MM.1S (cell line): ENCODE data around the gene CHCHD6.

Experiments used
- DNase-seq: peaks from one replicate; pipeline ENCODE4 v3.0.0-alpha.2; 2015
- H2AFZ ChIP-seq: fragments of 300-600 bp; sonication (generic); 2 replicates; pipeline ENCODE4 v1.6.0; 2016; ENCODE audit warnings: antibody characterized with exemption, low read length
- H3F3A ChIP-seq: fragments of 300-600 bp; sonication (generic); 2 replicates; pipeline ENCODE4 v1.6.1; 2016; ENCODE audit warnings: mild to moderate bottlenecking, antibody characterized with exemption, low read length, moderate library complexity, mixed read lengths; ENCODE audit not compliant: insufficient read depth
- H3K27ac ChIP-seq: fragments of 300-600 bp; sonication (generic); 2 replicates; pipeline ENCODE4 v1.5.1; 2016; ENCODE audit warnings: mild to moderate bottlenecking, low read length
- H3K27me3 ChIP-seq: fragments of 300-600 bp; sonication (generic); replicated peaks from 2 replicates; pipeline ENCODE4 v1.6.0; 2016; ENCODE audit warnings: low read length; ENCODE audit not compliant: insufficient read depth
- H3K36me3 ChIP-seq: fragments of 300-600 bp; sonication (generic); replicated peaks from 2 replicates; pipeline ENCODE4 v1.6.1; 2016; ENCODE audit warnings: mild to moderate bottlenecking, low read length, mixed read lengths; ENCODE audit not compliant: insufficient read depth
- H3K4me1 ChIP-seq: fragments of 300-600 bp; sonication (generic); 2 replicates; pipeline ENCODE4 v1.6.1; 2016; ENCODE audit warnings: low read length, mixed read lengths
- H3K4me2 ChIP-seq: fragments of 300-600 bp; sonication (generic); 2 replicates; pipeline ENCODE4 v1.6.0; 2016; ENCODE audit warnings: low read depth, low read length
- H3K4me3 ChIP-seq: fragments of 300-600 bp; sonication (generic); 2 replicates; pipeline ENCODE4 v1.5.1; 2016; ENCODE audit warnings: low read length, mixed read lengths
- H3K79me2 ChIP-seq: fragments of 300-600 bp; sonication (generic); 2 replicates; pipeline ENCODE4 v1.6.1; 2016; ENCODE audit warnings: mixed run types, low read length, mixed read lengths
- H3K9ac ChIP-seq: fragments of 300-600 bp; sonication (generic); 2 replicates; pipeline ENCODE4 v1.6.1; 2016; ENCODE audit warnings: low read length, mixed read lengths
- H3K9me2 ChIP-seq: fragments of 300-600 bp; sonication (generic); replicated peaks from 2 replicates; pipeline ENCODE4 v1.6.1; 2016; ENCODE audit warnings: mild to moderate bottlenecking, low read length, mixed read lengths; ENCODE audit not compliant: insufficient read depth
- H3K9me3 ChIP-seq: fragments of 300-600 bp; sonication (generic); replicated peaks from 2 replicates; pipeline ENCODE4 v1.6.1; 2016; ENCODE audit warnings: mild to moderate bottlenecking, low read length, mixed read lengths; ENCODE audit not compliant: insufficient read depth
- H4K20me1 ChIP-seq: fragments of 300-600 bp; sonication (generic); 2 replicates; pipeline ENCODE4 v1.6.1; 2016; ENCODE audit warnings: mild to moderate bottlenecking, low read length, moderate library complexity, mixed read lengths; ENCODE audit not compliant: insufficient read depth
- EZH2 ChIP-seq: fragments of 300-600 bp; sonication (generic); optimal IDR thresholded peaks from 2 replicates; pipeline ENCODE3; 2017; ENCODE audit warnings: low read depth, mild to moderate bottlenecking, antibody characterized with exemption, low read length, mixed read lengths
- EZH2phosphoT487 ChIP-seq: fragments of 300-600 bp; sonication (generic); IDR thresholded peaks from 2 replicates; pipeline ENCODE4 v1.6.1; 2018; ENCODE audit warnings: antibody characterized with exemption, low read length
- TF ChIP-seq, protein P1 (sequence below): fragments of 300-600 bp; sonication (generic); IDR thresholded peaks from 2 replicates; pipeline ENCODE4 v1.5.1; 2016; ENCODE audit warnings: antibody characterized with exemption, low read length, mixed read lengths

CHCHD6 gene

DNA sequence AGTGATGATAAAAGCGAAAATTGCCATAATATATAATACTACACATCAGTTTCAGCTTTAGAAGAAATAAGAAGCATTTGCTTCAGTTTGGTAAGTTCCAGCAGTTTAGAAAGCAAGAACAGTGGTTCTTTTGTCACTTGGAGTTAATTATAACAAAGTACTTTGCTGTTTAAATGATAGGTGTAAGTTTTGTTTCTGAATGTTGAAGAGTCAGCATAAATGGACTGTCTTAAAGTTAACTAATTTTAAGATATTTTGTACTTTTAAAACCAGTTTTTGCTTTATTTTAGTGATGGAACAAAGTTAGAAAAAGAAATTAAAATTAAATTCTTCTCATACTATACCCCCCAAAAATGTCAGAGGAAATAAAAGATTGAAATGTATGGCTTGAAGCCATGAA lies 24.6 kb downstream of the CHCHD6 start:
- H4K20me1 ChIP-seq: no peaks in the 10 kb centered on the region
- H3F3A ChIP-seq: no peaks in the 10 kb centered on the region
- no peaks in the 10 kb centered on the region for H3K4me1 ChIP-seq
- H3K36me3 ChIP-seq: no peaks in the 10 kb centered on the region
- H3K9ac ChIP-seq: no peak overlapping the region
- no peaks in the 10 kb centered on the region for H3K27me3 ChIP-seq
- H2AFZ ChIP-seq: no peak overlapping the region
- H3K4me3 ChIP-seq: no peak overlapping the region
- no peaks in the 10 kb centered on the region for H3K9me3 ChIP-seq
- no peak overlapping the region for H3K27ac ChIP-seq
- no peak for DNase-seq
- no peak overlapping the region for H3K4me2 ChIP-seq
- H3K79me2 ChIP-seq: no peaks in the 10 kb centered on the region
- TF ChIP-seq EZH2phosphoT487: no peak
- TF ChIP-seq, protein P1, sequence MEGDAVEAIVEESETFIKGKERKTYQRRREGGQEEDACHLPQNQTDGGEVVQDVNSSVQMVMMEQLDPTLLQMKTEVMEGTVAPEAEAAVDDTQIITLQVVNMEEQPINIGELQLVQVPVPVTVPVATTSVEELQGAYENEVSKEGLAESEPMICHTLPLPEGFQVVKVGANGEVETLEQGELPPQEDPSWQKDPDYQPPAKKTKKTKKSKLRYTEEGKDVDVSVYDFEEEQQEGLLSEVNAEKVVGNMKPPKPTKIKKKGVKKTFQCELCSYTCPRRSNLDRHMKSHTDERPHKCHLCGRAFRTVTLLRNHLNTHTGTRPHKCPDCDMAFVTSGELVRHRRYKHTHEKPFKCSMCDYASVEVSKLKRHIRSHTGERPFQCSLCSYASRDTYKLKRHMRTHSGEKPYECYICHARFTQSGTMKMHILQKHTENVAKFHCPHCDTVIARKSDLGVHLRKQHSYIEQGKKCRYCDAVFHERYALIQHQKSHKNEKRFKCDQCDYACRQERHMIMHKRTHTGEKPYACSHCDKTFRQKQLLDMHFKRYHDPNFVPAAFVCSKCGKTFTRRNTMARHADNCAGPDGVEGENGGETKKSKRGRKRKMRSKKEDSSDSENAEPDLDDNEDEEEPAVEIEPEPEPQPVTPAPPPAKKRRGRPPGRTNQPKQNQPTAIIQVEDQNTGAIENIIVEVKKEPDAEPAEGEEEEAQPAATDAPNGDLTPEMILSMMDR: no peak
- no peak for TF ChIP-seq EZH2
- no peaks in the 10 kb centered on the region for H3K9me2 ChIP-seq

DNA sequence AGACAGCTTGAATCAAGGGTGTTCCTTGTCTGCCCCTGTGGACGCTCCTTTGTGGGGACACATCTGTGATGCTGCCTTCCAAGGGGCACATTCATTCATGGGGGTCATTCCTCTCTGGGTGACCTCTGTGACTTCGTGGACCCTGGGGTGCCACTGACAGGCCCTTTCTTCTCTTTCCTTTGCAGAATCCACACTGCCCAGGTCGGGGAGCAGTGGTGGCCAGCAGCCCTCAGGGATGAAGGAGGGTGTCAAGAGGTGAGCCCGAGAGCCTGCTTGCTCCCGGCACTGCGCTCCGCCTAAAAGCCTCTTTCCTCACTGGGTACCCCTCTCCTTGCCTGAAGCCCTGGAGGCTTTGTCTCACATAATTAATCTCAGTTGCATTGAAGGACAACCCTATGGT lies 26.3 kb downstream of the CHCHD6 start:
- no peaks in the 10 kb centered on the region for H3K9me3 ChIP-seq
- H3K9me2 ChIP-seq: no peaks in the 10 kb centered on the region
- H4K20me1 ChIP-seq: no peaks in the 10 kb centered on the region
- no peak overlapping the region for H2AFZ ChIP-seq
- H3K27ac ChIP-seq: no peak overlapping the region
- H3K4me1 ChIP-seq: no peaks in the 10 kb centered on the region
- H3K4me2 ChIP-seq: no peak overlapping the region
- H3K27me3 ChIP-seq: no peaks in the 10 kb centered on the region
- DNase-seq: no peak
- TF ChIP-seq, protein P1: no peak
- TF ChIP-seq EZH2phosphoT487 (no peak), EZH2 (no peak)
- no peak overlapping the region for H3K9ac ChIP-seq
- H3F3A ChIP-seq: no peaks in the 10 kb centered on the region
- no peak overlapping the region for H3K4me3 ChIP-seq
- no peaks in the 10 kb centered on the region for H3K79me2 ChIP-seq
- H3K36me3 ChIP-seq: no peaks in the 10 kb centered on the region

DNA sequence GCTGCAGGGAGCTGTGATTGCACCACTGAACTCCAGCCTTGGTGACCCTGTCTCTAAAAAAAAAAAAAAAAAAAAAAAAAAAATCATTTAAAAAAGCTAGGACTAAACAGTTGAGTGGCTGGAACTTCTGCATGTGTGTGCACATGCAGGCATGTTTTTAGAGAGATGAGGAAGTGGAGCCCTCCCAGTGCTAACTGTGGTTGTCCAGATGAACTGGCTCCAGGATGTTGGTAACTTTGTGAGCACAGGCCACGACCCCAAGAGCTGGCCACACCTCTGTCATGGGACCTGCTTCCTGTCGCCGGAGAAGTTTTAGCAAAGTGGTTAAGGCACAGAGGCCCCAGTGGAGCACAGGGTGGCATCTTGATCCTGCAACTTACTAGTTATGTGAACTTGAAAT lies 27.0 kb downstream of the CHCHD6 start:
- H4K20me1 ChIP-seq: no peaks in the 10 kb centered on the region
- H3K4me1 ChIP-seq: no peaks in the 10 kb centered on the region
- H3K9me2 ChIP-seq: no peaks in the 10 kb centered on the region
- no peaks in the 10 kb centered on the region for H3K9me3 ChIP-seq
- no peak overlapping the region for H3K4me2 ChIP-seq
- no peak overlapping the region for H3K27ac ChIP-seq
- no peaks in the 10 kb centered on the region for H3K36me3 ChIP-seq
- H3K79me2 ChIP-seq: no peaks in the 10 kb centered on the region
- H3K27me3 ChIP-seq: no peaks in the 10 kb centered on the region
- H3F3A ChIP-seq: no peaks in the 10 kb centered on the region
- H2AFZ ChIP-seq: no peak overlapping the region
- TF ChIP-seq EZH2phosphoT487: no peak
- TF ChIP-seq EZH2: no peak
- TF ChIP-seq, protein P1: no peak
- no peak for DNase-seq
- no peak overlapping the region for H3K9ac ChIP-seq
- H3K4me3 ChIP-seq: no peak overlapping the region
